Stimulated activated CD8-positive, alpha-beta memory T cell treated with anti-CD3 and anti-CD28 coated beads, Interleukin-12 subunit alpha, Interleukin-12 subunit beta, amount 100 ng/mL, for 1 hour (primary cell): ENCODE results near the gene PRPF39.
"Not testable (repeated sequence)": the region's sequence is repeated elsewhere in the genome, so short reads cannot be mapped to it uniquely, and the experiment has no call there.

ENCODE experiments used
- DNase-seq: peaks from one replicate; pipeline ENCODE4 v3.0.0-alpha.2; 2020; ENCODE audit warnings: low read depth

Gene PRPF39, protein sequence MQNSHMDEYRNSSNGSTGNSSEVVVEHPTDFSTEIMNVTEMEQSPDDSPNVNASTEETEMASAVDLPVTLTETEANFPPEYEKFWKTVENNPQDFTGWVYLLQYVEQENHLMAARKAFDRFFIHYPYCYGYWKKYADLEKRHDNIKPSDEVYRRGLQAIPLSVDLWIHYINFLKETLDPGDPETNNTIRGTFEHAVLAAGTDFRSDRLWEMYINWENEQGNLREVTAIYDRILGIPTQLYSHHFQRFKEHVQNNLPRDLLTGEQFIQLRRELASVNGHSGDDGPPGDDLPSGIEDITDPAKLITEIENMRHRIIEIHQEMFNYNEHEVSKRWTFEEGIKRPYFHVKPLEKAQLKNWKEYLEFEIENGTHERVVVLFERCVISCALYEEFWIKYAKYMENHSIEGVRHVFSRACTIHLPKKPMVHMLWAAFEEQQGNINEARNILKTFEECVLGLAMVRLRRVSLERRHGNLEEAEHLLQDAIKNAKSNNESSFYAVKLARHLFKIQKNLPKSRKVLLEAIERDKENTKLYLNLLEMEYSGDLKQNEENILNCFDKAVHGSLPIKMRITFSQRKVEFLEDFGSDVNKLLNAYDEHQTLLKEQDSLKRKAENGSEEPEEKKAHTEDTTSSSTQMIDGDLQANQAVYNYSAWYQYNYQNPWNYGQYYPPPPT

DNA sequence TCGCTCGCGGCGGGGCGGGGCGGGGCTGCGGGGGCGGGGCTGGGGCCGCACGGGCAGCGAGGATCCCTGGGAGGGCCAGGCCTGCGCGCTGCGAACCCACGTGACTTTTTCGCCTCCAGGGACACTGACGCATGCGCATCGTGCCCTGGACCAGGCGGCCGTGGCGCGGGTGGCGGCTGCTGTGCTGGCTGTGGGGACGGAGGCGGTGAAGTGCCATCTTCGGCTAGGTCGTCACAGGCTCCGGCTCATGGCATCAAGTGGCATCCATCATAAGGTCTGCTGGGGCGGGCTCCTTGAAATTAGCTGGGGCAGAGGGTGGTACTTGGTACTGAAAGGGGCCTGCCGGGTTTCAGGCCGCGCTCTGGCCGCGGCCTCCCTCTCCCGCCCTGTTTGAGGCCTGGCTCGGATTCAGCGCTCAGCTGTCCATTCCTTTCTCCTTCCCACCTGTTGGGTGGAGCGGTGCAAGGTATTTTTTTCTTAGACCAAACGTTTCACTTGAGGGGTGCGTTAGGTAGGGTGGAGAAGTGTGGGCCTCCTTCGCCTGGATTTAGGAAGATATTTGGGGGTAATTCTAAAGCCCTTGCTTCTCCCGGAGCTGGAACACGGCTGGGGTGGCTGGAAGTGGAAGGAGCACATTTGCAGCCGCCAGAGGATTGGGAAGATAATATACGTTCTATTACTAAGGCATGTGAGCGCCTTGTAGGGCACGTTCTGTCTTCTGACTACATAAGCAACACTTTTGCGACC, at the start of gene PRPF39:
Gene PRPF39 (plus strand): TSS at position 141 of the 747 bp plus-strand sequence. CDS start 11,124 bp downstream, outside the sequence.
- DNase-seq: peak; percentile 90

DNA sequence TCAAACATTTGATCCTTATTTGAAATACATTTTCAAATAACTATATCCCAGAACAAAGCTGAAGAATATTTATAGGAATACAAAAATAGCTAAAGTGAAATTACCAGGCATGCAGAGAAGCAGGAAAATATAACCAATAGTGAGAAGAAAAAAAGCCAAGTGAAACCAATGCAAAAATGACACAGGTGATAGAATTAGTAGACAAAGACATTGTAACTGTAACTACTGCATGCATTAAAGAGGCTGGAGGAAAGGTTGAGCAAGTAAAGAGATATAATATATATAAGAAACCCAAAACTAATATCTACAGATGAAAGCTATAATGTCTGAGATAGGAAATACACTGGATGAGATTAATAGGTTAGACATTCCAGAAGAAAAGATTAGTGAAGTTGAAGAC, 49.2 kb upstream of the PRPF39 start:
- no peak for DNase-seq

DNA sequence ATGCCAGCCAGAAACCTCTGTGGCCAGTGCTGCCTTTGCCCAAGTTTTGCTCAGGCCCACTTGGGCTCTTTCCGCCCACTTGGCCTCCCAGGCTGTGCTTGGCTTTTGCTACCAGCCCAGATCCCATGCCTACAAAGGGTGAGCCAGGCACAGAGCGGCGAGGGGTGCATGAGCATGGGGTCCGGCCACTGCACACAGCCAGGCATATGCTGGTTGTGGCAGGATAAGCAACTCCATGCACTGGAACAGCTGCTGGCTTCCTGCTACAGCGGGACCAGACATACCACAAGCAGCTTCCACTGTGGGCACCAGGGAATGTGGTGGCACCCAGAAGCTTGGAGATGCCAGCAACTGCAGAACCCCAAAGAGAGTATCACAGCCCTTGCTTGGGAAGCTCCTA, 45.7 kb upstream of the PRPF39 start:
- no peak for DNase-seq

DNA sequence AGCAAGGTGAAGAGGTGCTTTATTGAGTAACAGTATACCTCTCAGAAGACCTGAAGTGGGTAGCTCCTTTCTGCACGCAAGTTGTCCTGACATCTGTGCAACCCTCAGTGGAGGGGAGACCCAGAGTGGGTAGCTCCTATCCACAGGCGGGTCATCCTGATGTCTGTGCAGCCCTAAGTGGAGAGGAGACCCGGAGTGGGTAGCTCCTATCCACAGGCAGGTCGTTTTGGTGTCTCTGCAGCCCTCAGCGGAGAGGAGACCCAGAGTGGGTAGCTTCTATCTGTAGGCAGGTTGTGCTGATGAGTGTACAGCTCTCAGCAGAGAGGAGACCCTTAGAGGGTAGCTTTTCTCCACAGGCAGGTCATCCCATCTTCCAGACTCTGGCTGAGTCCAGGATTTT, 45.1 kb upstream of the PRPF39 start:
- no peak for DNase-seq

DNA sequence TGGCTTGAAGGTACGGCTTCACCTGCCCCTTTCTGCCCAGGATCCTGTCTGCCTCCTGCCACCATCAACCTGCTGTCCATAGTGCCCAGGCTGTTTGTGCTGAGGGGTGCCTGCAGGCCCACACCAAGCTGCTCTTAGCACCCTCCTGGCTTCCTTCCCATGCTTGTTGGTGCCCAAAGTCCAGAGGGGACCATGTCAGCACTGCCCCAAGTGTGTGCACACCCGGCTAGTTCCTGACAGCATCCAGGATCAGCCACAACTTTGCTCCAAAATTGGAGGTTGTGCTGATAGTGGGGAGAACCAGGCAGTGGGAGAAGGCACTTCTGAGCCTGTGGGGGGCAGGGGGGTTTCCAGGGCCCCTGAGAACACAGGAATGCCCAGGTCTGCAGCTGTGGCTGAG, 44.5 kb upstream of the PRPF39 start:
- DNase-seq: no peak

DNA sequence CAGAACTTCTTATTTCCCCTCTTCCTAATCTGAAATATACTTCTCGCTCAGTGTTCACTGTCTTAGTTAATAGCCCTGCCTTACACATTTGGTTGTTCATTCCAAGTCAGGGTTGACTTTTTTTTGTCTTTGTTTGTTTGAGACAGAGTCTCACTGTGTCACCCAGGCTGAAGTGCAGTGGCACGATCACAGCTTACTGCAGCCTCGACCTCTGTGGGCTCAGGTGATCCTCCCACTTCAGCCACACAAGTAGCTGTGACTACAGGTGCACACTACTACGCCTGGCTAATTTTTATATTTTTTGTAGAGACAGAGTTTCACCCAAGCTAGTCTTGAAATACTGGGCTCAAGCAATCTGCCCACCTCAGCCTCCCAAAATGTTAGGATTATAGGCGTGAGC, 42.3 kb upstream of the PRPF39 start:
- no peak for DNase-seq

DNA sequence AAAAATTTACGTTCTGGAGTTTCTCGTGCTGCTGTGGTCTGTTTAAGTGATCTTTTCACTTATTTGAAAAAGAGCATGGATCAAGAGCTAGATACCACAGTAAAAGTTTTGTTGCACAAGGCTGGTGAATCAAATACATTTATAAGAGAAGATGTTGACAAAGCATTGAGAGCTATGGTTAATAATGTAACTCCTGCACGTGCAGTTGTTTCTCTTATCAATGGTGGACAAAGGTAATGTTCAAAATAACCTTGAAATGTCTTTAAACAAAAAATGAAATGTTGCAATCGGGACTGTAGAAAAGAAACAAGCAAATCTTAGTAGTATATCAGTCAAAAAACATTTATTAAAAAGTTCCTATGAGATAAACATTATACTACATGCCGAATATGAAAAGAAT, 39.3 kb upstream of the PRPF39 start:
- no peak for DNase-seq

DNA sequence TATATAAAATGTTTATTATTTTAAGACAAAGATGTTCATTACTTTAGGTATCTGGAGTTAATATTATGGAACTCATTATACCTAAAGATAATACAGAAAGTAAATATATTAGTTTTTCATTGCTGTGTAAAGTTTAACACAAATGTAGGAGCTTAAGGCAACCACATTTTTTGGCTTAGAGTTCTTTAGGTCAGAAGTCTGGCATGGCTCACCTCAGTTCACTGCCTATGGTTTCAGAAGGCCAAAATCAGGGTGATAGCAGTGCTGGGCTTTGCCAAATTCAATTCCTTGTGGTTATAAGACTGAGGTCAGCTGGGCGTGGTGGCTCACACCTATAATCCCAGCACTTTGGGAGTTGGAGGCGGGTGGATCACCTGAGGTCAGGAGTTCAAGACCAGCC, 35.5 kb upstream of the PRPF39 start:
- DNase-seq: no peak

DNA sequence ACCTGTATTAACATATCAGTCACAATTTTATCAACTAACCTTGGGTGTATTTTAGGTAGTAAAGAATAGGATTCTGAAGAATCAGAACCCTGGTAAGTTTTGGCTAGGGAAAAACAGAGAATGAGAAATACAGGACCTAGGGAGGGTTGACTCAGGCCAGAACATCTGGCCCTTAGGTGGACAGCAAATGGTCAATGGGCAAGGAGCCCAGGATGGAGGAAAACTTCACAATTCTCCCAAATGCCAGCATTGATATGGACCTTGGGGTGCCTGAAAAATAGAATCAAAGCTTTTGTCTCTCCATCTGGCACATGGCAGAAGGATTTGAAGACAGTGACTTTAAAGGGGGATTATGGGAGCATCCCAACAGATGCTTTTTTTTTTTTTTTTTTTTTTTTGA, 32.7 kb upstream of the PRPF39 start:
- no peak for DNase-seq

DNA sequence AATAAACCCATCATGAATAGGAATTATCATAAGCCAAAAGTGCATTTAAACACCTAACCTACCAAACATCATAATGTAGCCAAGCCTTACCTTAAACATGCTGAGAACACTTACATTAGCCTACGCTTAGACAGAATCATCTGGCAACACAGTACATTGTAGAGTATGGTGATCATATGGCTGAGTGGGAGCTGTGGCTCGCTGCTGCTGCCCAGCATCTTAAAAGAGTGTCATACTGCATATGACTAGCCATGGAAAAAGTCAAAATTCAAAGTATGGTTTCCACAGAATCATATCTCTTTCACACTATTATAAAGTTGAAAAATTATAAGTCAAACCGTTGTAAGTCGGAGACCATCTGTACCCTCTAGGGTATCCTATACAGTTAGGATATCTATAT, 32.0 kb upstream of the PRPF39 start:
- no peak for DNase-seq

DNA sequence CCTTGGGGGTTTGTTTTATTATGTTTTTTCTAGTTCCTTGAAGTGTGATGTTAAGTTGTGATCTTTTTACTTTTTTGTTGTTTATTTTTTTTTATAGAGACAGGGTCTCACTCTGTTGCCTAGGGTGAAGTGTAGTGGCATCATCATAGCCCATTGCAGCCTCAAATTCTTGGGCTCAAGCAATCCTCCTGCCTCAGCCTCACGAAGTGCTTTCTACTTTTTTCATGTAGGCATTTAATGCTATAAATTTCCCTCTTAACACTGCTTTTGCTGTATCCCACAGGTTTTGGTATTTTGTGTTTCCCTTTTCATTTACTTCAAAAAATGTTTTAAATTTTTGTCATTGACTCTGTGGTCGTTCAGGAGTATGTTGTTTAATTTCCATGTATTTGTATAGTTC, 26.6 kb upstream of the PRPF39 start:
- no peak for DNase-seq

DNA sequence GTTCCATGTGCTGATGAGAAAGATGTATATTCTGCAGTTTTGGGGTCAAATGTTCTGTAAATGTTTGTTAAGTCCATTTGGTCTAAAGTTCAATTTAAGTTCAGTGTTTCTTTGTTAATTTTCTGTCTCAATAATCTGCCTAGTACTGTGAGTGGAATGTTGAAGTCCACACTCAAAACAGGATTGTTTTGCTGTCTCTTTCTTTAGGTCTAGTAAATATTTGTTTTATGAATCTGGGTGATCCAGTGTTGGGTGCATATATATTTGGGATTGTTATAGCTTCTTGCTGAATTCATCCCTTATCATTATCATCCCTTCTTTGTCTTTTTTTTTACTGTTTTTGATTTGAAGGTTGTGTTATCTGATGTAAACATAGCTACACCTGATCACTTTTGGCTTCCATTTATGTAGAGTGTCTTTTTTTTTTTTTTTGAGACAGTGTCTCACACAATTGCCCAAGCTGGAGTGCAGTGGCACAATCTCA, 26.0 kb upstream of the PRPF39 start:
- no peak for DNase-seq

DNA sequence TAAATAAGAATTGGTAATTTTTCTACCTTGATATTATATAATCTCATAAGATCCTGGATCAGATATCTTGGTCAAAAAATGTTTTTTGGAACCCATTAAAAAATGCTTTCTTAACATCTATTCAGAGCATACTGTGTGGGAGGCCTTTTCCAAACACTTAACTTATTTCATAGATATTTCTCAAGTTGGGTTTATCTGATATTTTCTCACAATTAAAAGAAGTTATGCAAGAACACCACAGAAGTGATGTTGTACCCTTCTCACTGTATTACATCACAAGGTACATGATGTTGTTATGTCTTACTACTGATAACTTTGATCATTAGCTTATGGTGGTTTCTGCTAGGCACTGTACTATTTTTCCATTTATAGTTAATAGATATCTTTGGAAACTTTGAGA, 23.4 kb upstream of the PRPF39 start:
- DNase-seq: no peak

DNA sequence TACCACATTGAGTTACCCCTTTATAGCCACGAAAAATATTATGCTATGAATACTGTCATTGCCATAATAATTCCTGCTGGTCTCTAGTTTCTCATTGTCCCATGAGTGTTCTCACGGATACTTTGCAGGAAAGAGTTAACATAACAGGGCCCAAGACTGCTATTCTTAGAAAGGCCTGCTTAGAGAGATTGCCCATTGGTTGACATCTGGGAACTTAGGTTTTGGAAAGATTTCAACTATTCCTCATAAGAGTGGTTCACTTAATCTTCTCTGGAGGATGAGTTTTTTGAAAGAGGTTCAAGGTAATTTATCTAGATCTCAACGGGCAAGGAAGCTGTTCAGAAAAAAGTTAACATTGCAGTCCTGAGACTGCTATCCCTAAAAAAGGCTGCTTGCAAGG, 18.4 kb upstream of the PRPF39 start:
- no peak for DNase-seq

DNA sequence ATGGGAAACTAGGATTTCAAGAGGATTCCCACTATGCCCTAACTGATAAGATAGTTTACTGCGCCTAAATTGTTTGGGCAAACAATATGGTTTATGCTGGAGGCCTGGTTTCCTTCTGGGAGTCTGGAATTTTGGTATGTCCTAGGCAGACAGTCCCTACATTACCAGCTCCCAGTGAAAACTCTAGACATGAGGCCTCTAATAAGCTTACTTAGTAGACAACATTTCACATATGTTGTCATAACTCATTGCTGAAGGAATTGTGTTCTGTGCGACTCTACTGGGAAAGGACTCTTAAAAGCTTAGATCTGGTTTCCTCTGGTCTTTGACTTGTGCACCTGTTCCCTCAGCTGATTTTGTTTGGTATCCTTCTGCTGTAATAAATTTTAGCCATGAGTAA, 18.0 kb upstream of the PRPF39 start:
- no peak for DNase-seq

DNA sequence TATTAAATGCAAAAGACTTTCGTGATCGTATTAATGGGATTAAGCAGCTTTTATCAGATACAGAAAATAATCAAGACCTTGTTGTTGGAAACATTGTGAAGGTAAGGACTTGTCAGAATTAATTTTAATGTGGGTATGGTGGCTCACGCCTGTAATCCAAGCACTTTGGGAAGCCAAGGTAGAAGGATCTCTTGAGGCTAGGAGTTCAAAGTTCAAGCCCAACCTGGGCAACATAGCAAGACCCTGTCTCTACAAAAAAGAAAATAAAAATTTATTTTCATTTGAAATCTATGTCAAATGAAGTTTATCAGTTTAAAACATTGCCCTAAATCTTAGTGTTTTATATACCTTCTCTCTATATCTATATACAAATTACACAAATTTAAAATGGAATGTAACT, 17.2 kb upstream of the PRPF39 start:
- DNase-seq: no peak

DNA sequence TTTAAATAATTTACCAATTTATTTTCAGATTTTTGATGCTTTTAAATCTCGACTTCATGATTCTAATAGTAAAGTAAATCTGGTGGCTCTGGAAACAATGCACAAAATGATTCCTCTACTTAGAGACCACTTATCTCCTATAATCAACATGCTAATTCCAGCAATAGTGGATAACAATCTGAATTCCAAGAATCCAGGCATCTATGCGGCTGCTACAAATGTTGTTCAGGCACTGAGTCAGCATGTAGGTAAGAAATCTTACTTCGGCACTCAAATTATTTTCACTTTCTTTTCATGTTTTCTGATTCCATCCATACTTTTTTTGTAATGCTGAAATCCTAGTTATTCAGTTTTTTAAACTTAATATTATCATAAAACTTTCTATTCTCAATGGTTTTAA, 15.5 kb upstream of the PRPF39 start:
- no peak for DNase-seq

DNA sequence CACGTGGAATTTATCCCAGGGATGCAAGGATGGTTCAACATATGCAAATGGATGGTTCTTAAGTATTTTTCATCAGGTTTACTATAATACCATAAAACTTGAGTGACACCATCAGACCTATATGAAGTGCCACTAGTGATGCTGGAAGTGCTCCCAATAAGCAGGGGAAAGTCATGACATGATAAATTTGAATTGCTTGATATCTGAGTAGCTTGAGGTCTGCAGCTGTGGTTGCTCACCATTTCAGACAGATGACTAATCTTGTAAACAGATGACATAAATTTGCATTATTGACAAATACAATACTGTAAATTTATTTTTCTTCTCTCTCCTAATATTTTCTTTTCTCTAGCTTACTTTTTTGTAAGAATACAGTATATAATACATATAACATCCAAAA, 13.7 kb upstream of the PRPF39 start:
- no peak for DNase-seq

DNA sequence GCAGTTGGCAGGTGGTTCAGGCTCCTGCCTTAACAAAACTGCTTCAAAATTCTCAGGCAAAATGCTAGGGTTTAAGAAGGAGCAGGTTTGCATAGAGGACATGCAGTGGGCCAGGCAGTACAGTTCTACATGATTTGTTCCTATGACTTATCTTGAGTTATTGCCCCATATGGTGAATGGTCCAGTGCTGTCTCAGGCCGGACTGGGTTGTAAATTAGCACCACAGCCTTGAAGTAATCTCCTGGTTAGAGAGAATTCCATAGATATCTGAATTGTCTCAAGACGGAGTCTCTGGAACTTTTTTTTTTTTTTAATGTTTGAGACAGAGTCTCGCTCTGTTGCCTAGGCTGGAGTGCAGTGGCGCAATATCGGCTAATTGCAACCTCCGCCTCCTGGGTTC, 11.8 kb upstream of the PRPF39 start:
- no peak for DNase-seq

DNA sequence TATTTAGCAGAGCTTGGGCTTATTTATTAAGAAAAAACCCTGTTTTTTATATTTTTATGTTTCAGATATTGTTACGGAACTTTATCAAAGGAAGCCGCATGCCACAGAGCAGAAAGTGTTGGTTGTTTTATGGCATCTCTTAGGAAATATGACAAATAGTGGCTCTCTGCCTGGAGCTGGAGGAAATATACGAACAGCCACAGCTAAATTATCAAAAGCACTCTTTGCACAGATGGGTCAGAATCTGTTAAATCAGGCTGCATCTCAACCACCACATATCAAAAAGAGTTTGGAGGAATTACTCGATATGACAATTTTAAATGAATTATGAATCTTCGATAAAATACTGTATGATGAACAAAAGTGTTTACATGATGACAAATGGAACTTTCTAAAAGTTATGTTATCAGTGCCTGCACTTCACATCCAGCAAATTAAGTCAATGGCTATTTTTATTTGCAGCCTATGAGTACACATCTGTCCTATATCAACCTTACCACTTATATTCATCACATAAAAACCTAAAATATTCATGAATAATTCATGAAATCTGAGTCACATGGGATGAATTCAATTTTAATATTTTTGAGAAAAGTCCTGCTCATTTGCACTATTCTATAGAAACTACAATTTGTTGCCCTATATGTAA, 10.6 kb upstream of the PRPF39 start:
- no peak for DNase-seq

DNA sequence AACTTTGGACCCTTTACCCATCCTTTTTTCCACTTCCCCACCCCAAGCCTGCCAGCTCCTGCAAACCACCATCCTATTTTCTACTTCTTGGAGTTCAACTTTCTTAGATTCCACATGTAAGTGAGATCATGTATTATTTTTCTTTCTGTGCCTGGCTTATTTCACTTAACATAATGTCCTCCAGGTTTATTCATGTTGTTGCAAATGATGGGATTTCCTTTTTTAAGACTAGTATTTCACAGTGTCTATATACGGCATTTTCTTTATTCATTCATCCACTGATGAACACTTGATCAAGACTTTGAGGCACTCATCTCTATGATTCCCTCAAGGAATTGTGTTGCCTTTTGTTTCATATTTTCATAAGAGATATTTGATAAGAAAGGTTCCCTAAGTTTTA, 5.6 kb upstream of the PRPF39 start:
- no peak for DNase-seq

DNA sequence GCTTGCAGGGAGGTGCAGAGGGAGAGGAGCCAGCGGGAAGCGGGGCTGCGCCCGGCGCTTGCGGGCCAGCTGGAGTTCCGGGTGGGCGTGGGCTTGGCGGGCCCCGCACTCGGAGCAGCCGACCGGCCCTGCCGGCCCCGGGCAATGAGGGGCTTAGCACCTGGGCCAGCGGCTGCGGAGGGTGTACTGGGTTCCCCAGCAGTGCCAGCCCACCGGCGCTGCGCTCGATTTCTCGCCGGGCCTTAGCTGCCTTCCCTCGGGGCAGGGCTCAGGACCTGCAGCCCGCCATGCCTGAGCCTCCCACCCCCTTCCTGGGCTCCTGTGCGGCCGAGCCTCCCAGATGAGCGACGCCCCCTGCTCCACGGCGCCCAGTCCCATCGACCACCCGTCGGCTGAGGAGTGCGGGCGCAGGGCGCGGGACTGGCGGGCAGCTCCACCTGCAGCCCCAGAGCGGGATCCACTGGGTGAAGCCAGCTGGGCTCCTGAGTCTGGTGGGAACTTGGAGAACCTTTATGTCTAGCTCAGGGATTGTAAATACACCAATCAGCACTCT, 3.4 kb upstream of the PRPF39 start:
- DNase-seq: not testable (repeated sequence)
